K562 (cell line): ENCODE data around the gene ITPR2. TPM values are rescaled to one million over a fixed set of nuclear protein-coding genes. Genes with fewer than 3 reads are reported as not detected.

Source experiments
- AFF1 ChIP-seq, 2 experiments: fragments of 450-650 bp; IDR thresholded peaks; 2 replicates each; pipeline ENCODE4 v1.6.1; 2018; ENCODE audit warnings: mild to moderate bottlenecking in 2 of 2, low read depth in 1 of 2; ENCODE audit not compliant: partially characterized antibody in 2 of 2
- CBFA2T2 ChIP-seq: fragments of 450-650 bp; conservative IDR thresholded peaks from 2 replicates; pipeline ENCODE4 v1.6.1; 2017; ENCODE audit warnings: mild to moderate bottlenecking
- CXXC5 ChIP-seq: fragments of 250-450 bp; sonication (Bioruptor Pico); IDR thresholded peaks from 2 replicates; pipeline ENCODE4 v1.8.0; 2022; ENCODE audit warnings: inconsistent platforms, mild to moderate bottlenecking, moderate library complexity
- FOXA3 ChIP-seq, 2 experiments: fragments of 450-650 bp in 1 of 2; sonication (generic) in 1 of 2; formaldehyde crosslinking; IDR thresholded peaks in 1 of 2; conservative IDR thresholded peaks in 1 of 2; 2 replicates each; pipeline versions ENCODE4 v1.4.0 to v1.8.0; 2020 to 2022; ENCODE audit warnings: mild to moderate bottlenecking in 2 of 2, missing genetic modification reagents in 1 of 2
- FOXO4 ChIP-seq: fragments of 450-650 bp; formaldehyde crosslinking; IDR thresholded peaks from 2 replicates; pipeline ENCODE4 v1.4.0; 2020; ENCODE audit warnings: mild to moderate bottlenecking, moderate library complexity
- GATAD2B ChIP-seq: fragments of 450-650 bp; IDR thresholded peaks from 2 replicates; pipeline ENCODE4 v1.6.1; 2017; ENCODE audit warnings: mild to moderate bottlenecking, borderline replicate concordance
- HDAC1 ChIP-seq, 2 experiments: fragments of 450-650 bp; IDR thresholded peaks; 2 replicates each; pipeline ENCODE4 v1.6.1; 2016 to 2017; ENCODE audit warnings: inconsistent platforms in 1 of 2, mild to moderate bottlenecking in 1 of 2, moderate library complexity in 1 of 2
- HOMEZ ChIP-seq: fragments of 250-450 bp; sonication (Bioruptor Pico); IDR thresholded peaks from 2 replicates; pipeline ENCODE4 v1.4.0; 2020; ENCODE audit warnings: mild to moderate bottlenecking, moderate library complexity
- JUND ChIP-seq, 2 experiments: IDR thresholded peaks; 2 replicates in 1 of 2; 3 replicates in 1 of 2; pipeline ENCODE4 v1.6.1; 2011; ENCODE audit warnings: borderline replicate concordance in 2 of 2, low read depth in 2 of 2, low read length in 2 of 2, improper control_type of control experiment in 1 of 2, missing biosample characterization in 1 of 2, missing genetic modification characterization in 1 of 2, missing genetic modification reagents in 1 of 2
- MAFG ChIP-seq: fragments of 450-650 bp; conservative IDR thresholded peaks from 2 replicates; pipeline ENCODE4 v1.6.1; 2016; ENCODE audit warnings: missing genetic modification characterization, missing compliant biosample characterization
- MEF2D ChIP-seq: conservative IDR thresholded peaks from 2 replicates; pipeline ENCODE4 v1.6.1; 2016; ENCODE audit warnings: low read depth, missing genetic modification characterization, missing compliant biosample characterization
- MIER1 ChIP-seq: fragments of 450-650 bp; IDR thresholded peaks from 2 replicates; pipeline ENCODE4 v1.6.1; 2016; ENCODE audit warnings: antibody characterized with exemption, mild to moderate bottlenecking, low read depth
- NCOA1 ChIP-seq: fragments of 450-650 bp; IDR thresholded peaks from 2 replicates; pipeline ENCODE4 v1.6.1; 2016; ENCODE audit warnings: low read depth
- SMARCA4 ChIP-seq: fragments of 450-650 bp; IDR thresholded peaks from 2 replicates; pipeline ENCODE4 v1.6.1; 2016
- THRB ChIP-seq: fragments of 450-650 bp; formaldehyde crosslinking; conservative IDR thresholded peaks from 2 replicates; pipeline ENCODE4 v1.4.0; 2022; ENCODE audit warnings: mild to moderate bottlenecking, missing genetic modification characterization
- ZNF639 ChIP-seq, 2 experiments: fragments of 200-800 bp in 1 of 2; sonication (Bioruptor generic) in 1 of 2; sonication (generic) in 1 of 2; formaldehyde crosslinking in 1 of 2; IDR thresholded peaks in 1 of 2; conservative IDR thresholded peaks in 1 of 2; 2 replicates each; pipeline versions ENCODE4 v1.5.0 to v1.6.1; 2016 to 2020; ENCODE audit warnings: missing compliant biosample characterization in 1 of 2, missing genetic modification characterization in 1 of 2, missing genetic modification reagents in 1 of 2
- polyA plus RNA-seq, 8 experiments: library from polyadenylated mRNA; depleted of rRNA in 4 of 8; stranded (reverse) in 5 of 8; unstranded in 3 of 8; fragments of >200 nt; fragmentation: Nextera tagmentation in 2 of 8; fragmentation: Illumina TruSeq in 1 of 8; extraction: Ambion mirVana in 2 of 8; extraction: Trizol in 1 of 8; gene quantifications; 2 replicates each; pipeline versions ENCODE4 v1.2.1 to v1.2.3, GENCODE V29; 2011 to 2014; ENCODE audit warnings: inconsistent platforms in 1 of 8, missing spikeins in 1 of 8
- total RNA-seq, 7 experiments: library from RNA; depleted of rRNA in 6 of 7; stranded (reverse); fragments of >200 nt in 6 of 7; fragmentation: Illumina TruSeq in 2 of 7; extraction: Trizol in 2 of 7; gene quantifications; 2 replicates each; pipeline versions ENCODE4 v1.2.1 to v1.2.3, GENCODE V29; 2011 to 2021; ENCODE audit warnings: low replicate concordance in 1 of 7

The ITPR2 gene
- total and polyA plus RNA-seq, 9 of the 15 experiments (the other 6 are each of a cell fraction or from before 2014, with no cell fraction given) = 0.21 to 3.3 (median 0.95) TPM

- TF ChIP-seq FOXO4 (CRISPR knock-in tag) (no peak), MAFG (peak; percentile 80), AFF1 (IDR thresholded peaks at IDR 0.05; ENCODE audit: low read depth in 1 of 2, partially characterized antibody in 2 of 2) (peak in 1 of 2 experiments; percentile 82), HDAC1 (IDR thresholded peaks at IDR 0.05) (peak in 1 of 2 experiments; percentile 53; a peak in 1 of 4 replicates), THRB (CRISPR knock-in tag) (0 out of 2 replicates have a peak, but pooled peaks have one; percentile 47), MEF2D (tag) (peak; percentile 75), CXXC5 (CRISPR knock-in tag) (peak; percentile 79), NCOA1 (peak; percentile 31; the same call in 1 of the 2 replicates), GATAD2B (no peak), ZNF639 (CRISPR knock-in tag; conservative IDR thresholded peaks at IDR 0.05 in 1 of 2, IDR thresholded peaks at IDR 0.05 in 1 of 2) (peak in 1 of 2 experiments; percentile 49; a peak in 2 of 4 replicates), HOMEZ (no peak), MIER1 (0 out of 2 replicates have a peak, but pooled peaks have one; percentile 56), FOXA3 (CRISPR knock-in tag; conservative IDR thresholded peaks at IDR 0.05 in 1 of 2, IDR thresholded peaks at IDR 0.05 in 1 of 2) (no peak), SMARCA4 (peak; percentile 89), JUND (IDR thresholded peaks at IDR 0.05; ENCODE audit: borderline replicate concordance, low read depth, low read length) (peak; percentile 74), JUND (tag; IDR thresholded peaks at IDR 0.05; ENCODE audit: borderline replicate concordance, low read depth, low read length) (peak; percentile 72; the same call in 2 of the 3 replicates), CBFA2T2 (peak; percentile 38; the same call in 1 of the 2 replicates)
Measured at GRCh38 chr12:26689281-26689841, 143.6 kb downstream of the ITPR2 start (continued).
